ENCODE results near the gene ARFGEF2. TPM values are rescaled to one million over a fixed set of nuclear protein-coding genes. Genes with fewer than 3 reads are reported as not detected.

Gene ARFGEF2
- polyA plus RNA-seq, 1 donor from 2014 or later, result 19.8 TPM

DNA sequence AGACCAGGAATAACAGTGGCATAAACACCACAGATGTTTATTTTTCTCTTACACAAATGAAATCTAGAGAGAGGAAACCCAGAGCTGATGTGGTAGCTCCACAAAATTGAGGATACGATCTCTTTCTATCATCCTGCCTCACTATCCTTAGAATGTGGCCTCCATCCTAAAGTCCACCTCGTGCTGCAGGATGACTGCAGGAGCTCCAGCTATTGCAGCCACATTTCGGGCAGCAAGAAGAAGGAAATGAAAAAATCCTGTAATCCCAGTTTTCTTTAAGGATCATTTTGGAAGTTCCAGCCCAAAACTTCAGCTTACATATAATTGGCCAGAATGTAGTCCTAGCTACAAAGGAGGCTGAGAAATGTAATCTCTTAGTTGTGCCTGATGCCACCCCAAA is 41.2 kb upstream of the ARFGEF2 start:
- Histone ChIP-seq H4K20me1 (ENCODE audit: insufficient read depth) (no peaks in the 10 kb centered on the region), H2AFZ (ENCODE audit: low read depth, low read length) (no peak overlapping the region), H3K27me3 (ENCODE audit: insufficient read depth, low read depth, low read length) (no peaks in the 10 kb centered on the region), H3K36me3 (ENCODE audit: insufficient read depth, low read length) (no peaks in the 10 kb centered on the region), H3K4me2 (ENCODE audit: low read length) (no peak overlapping the region), H3K9ac (ENCODE audit: low read length) (no peak overlapping the region), H3K9me3 (ENCODE audit: low read length) (no peaks in the 10 kb centered on the region), H3F3A (ENCODE audit: insufficient read depth, low read length, poor library complexity, severe bottlenecking) (no peaks in the 10 kb centered on the region), H3K9me2 (ENCODE audit: insufficient read depth, low read length) (no peaks in the 10 kb centered on the region), H3K27ac (ENCODE audit: low read length) (no peak overlapping the region), H3K79me2 (replicated peaks; ENCODE audit: insufficient read depth, low read length) (no peaks in the 10 kb centered on the region), H3K4me3 (ENCODE audit: low read length) (no peak overlapping the region)
- TF ChIP-seq MXI1 (conservative IDR thresholded peaks at IDR 0.05; ENCODE audit: poor library complexity, severe bottlenecking) (no peak), EZH2 (IDR thresholded peaks at IDR 0.05; ENCODE audit: borderline replicate concordance, insufficient read depth, low read length, poor library complexity, severe bottlenecking) (no peak), RAD21 (conservative IDR thresholded peaks at IDR 0.05) (no peak), EP300 (conservative IDR thresholded peaks at IDR 0.05; ENCODE audit: poor library complexity, severe bottlenecking) (no peak), POLR2AphosphoS5 (IDR thresholded peaks at IDR 0.05) (no peak), TAF1 (IDR thresholded peaks at IDR 0.05; ENCODE audit: low read depth) (no peak), SMC3 (conservative IDR thresholded peaks at IDR 0.05; ENCODE audit: poor library complexity) (no peak)
- TF ChIP-seq, protein P1, sequence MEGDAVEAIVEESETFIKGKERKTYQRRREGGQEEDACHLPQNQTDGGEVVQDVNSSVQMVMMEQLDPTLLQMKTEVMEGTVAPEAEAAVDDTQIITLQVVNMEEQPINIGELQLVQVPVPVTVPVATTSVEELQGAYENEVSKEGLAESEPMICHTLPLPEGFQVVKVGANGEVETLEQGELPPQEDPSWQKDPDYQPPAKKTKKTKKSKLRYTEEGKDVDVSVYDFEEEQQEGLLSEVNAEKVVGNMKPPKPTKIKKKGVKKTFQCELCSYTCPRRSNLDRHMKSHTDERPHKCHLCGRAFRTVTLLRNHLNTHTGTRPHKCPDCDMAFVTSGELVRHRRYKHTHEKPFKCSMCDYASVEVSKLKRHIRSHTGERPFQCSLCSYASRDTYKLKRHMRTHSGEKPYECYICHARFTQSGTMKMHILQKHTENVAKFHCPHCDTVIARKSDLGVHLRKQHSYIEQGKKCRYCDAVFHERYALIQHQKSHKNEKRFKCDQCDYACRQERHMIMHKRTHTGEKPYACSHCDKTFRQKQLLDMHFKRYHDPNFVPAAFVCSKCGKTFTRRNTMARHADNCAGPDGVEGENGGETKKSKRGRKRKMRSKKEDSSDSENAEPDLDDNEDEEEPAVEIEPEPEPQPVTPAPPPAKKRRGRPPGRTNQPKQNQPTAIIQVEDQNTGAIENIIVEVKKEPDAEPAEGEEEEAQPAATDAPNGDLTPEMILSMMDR (IDR thresholded peaks at IDR 0.05; ENCODE audit: poor library complexity, severe bottlenecking), result no peak
- TF ChIP-seq, protein P2, sequence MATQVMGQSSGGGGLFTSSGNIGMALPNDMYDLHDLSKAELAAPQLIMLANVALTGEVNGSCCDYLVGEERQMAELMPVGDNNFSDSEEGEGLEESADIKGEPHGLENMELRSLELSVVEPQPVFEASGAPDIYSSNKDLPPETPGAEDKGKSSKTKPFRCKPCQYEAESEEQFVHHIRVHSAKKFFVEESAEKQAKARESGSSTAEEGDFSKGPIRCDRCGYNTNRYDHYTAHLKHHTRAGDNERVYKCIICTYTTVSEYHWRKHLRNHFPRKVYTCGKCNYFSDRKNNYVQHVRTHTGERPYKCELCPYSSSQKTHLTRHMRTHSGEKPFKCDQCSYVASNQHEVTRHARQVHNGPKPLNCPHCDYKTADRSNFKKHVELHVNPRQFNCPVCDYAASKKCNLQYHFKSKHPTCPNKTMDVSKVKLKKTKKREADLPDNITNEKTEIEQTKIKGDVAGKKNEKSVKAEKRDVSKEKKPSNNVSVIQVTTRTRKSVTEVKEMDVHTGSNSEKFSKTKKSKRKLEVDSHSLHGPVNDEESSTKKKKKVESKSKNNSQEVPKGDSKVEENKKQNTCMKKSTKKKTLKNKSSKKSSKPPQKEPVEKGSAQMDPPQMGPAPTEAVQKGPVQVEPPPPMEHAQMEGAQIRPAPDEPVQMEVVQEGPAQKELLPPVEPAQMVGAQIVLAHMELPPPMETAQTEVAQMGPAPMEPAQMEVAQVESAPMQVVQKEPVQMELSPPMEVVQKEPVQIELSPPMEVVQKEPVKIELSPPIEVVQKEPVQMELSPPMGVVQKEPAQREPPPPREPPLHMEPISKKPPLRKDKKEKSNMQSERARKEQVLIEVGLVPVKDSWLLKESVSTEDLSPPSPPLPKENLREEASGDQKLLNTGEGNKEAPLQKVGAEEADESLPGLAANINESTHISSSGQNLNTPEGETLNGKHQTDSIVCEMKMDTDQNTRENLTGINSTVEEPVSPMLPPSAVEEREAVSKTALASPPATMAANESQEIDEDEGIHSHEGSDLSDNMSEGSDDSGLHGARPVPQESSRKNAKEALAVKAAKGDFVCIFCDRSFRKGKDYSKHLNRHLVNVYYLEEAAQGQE (IDR thresholded peaks at IDR 0.05; ENCODE audit: borderline replicate concordance), result no peak

DNA sequence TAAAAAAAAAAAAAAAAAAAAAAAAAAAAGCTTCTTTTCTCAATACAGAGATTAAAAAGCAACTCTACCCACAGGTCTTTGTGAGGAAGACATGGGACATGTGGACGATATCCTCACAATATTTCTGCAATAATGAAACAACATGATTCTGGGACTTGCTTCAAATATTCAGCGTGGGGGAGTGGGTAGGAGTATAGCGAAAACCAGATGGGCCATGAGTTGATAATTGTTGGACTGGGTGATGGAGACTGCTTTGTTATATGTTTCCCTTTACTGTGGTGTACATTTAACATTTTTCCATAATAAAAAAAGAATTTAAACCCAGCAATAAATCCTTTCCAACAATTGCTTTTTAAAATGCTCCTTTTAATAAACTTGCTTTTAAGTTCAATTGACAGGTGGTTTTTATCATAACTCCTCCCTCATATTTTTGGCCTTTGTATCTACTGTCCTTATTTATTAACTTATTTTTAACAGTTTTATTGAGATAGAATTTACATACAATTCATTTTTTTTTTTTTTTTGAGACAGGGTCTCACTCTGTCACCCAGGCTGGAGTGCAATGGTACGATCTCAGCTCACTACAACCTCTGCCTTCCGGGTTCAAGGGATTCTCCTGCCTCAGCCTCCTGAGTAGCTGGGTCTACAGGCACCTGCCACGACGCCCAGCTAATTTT is 40.4 kb upstream of the ARFGEF2 start:
- H3F3A ChIP-seq (ENCODE audit: insufficient read depth, low read length, poor library complexity, severe bottlenecking), result no peaks in the 10 kb centered on the region
- TF ChIP-seq SMC3 (conservative IDR thresholded peaks at IDR 0.05; ENCODE audit: poor library complexity) (no peak), EZH2 (IDR thresholded peaks at IDR 0.05; ENCODE audit: borderline replicate concordance, insufficient read depth, low read length, poor library complexity, severe bottlenecking) (no peak), TAF1 (IDR thresholded peaks at IDR 0.05; ENCODE audit: low read depth) (no peak), POLR2AphosphoS5 (IDR thresholded peaks at IDR 0.05) (no peak), MXI1 (conservative IDR thresholded peaks at IDR 0.05; ENCODE audit: poor library complexity, severe bottlenecking) (no peak), RAD21 (conservative IDR thresholded peaks at IDR 0.05) (no peak), EP300 (conservative IDR thresholded peaks at IDR 0.05; ENCODE audit: poor library complexity, severe bottlenecking) (no peak)
- TF ChIP-seq, protein P2 (IDR thresholded peaks at IDR 0.05; ENCODE audit: borderline replicate concordance), result no peak
- TF ChIP-seq, protein P1 (IDR thresholded peaks at IDR 0.05; ENCODE audit: poor library complexity, severe bottlenecking), result no peak
- no peak overlapping the region for H3K9ac ChIP-seq (ENCODE audit: low read length)
- H4K20me1 ChIP-seq (ENCODE audit: insufficient read depth), result no peaks in the 10 kb centered on the region
- no peak overlapping the region for H3K4me3 ChIP-seq (ENCODE audit: low read length)
- no peak overlapping the region for H3K4me2 ChIP-seq (ENCODE audit: low read length)
- no peaks in the 10 kb centered on the region for H3K9me3 ChIP-seq (ENCODE audit: low read length)
- no peaks in the 10 kb centered on the region for H3K27me3 ChIP-seq (ENCODE audit: insufficient read depth, low read depth, low read length)
- no peaks in the 10 kb centered on the region for H3K79me2 ChIP-seq (replicated peaks; ENCODE audit: insufficient read depth, low read length)
- H3K9me2 ChIP-seq (ENCODE audit: insufficient read depth, low read length), result no peaks in the 10 kb centered on the region
- H3K36me3 ChIP-seq (ENCODE audit: insufficient read depth, low read length), result no peaks in the 10 kb centered on the region
- H3K27ac ChIP-seq (ENCODE audit: low read length), result no peak overlapping the region
- no peak overlapping the region for H2AFZ ChIP-seq (ENCODE audit: low read depth, low read length)
